ENCODE results near the gene FLRT3. TPM values are rescaled to one million over a fixed set of nuclear protein-coding genes. Genes with fewer than 3 reads are reported as not detected.

The FLRT3 gene
- total and polyA plus RNA-seq, 2 experiments from 2014 or later = 0.17 to 0.45 TPM

DNA sequence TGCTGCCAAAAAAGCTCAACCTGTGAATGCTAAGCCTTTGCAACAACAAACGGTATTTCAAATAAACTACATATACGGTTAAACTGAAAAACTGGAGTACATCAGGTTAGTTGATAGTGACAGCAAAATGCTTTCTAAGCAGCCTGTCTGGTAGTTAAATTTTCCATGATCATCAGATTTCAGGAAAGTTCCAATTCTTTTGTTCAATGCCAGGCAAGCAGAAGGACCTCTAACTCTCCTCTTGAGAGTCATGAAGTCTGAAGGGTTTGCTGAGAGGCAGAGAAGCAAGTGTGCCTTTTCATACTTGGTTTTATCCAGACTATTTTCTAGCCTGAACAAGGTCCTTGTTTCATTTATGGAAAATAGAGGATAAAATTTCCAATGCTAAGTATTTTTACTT, 4.5 kb downstream of the FLRT3 start:
- H3K4me1 ChIP-seq (ENCODE audit: insufficient read depth) = peaks cover 21% of the 10 kb centered on the region
- H4K20me1 ChIP-seq (replicated peaks; ENCODE audit: insufficient read depth) = no peaks in the 10 kb centered on the region
- no peak for ATAC-seq
- peaks cover 36% of the 10 kb centered on the region for H3K27me3 ChIP-seq (ENCODE audit: insufficient read depth)
- H3K27ac ChIP-seq (ENCODE audit: low read depth) = no peak overlapping the region
- H3K4me3 Mint-ChIP-seq = no peak overlapping the region
- no peak overlapping the region for H3K27ac Mint-ChIP-seq
- H3K36me3 Mint-ChIP-seq (ENCODE audit: low read depth) = no peaks in the 10 kb centered on the region
- no peaks in the 10 kb centered on the region for H3F3A ChIP-seq (replicated peaks; ENCODE audit: low read depth)
- TF ChIP-seq STAT1 (IDR thresholded peaks at IDR 0.05; ENCODE audit: unreplicated experiment) = no peak
- TF ChIP-seq NANOG (IDR thresholded peaks at IDR 0.05; ENCODE audit: borderline replicate concordance) = no peak
- no peak for TF ChIP-seq EZH2phosphoT487 (IDR thresholded peaks at IDR 0.05; ENCODE audit: unreplicated experiment)
- TF ChIP-seq, protein P1, sequence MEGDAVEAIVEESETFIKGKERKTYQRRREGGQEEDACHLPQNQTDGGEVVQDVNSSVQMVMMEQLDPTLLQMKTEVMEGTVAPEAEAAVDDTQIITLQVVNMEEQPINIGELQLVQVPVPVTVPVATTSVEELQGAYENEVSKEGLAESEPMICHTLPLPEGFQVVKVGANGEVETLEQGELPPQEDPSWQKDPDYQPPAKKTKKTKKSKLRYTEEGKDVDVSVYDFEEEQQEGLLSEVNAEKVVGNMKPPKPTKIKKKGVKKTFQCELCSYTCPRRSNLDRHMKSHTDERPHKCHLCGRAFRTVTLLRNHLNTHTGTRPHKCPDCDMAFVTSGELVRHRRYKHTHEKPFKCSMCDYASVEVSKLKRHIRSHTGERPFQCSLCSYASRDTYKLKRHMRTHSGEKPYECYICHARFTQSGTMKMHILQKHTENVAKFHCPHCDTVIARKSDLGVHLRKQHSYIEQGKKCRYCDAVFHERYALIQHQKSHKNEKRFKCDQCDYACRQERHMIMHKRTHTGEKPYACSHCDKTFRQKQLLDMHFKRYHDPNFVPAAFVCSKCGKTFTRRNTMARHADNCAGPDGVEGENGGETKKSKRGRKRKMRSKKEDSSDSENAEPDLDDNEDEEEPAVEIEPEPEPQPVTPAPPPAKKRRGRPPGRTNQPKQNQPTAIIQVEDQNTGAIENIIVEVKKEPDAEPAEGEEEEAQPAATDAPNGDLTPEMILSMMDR (conservative IDR thresholded peaks at IDR 0.05; ENCODE audit: low read depth in 2 of 2) = no peak
- TF ChIP-seq, protein P2, sequence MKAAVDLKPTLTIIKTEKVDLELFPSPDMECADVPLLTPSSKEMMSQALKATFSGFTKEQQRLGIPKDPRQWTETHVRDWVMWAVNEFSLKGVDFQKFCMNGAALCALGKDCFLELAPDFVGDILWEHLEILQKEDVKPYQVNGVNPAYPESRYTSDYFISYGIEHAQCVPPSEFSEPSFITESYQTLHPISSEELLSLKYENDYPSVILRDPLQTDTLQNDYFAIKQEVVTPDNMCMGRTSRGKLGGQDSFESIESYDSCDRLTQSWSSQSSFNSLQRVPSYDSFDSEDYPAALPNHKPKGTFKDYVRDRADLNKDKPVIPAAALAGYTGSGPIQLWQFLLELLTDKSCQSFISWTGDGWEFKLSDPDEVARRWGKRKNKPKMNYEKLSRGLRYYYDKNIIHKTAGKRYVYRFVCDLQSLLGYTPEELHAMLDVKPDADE (IDR thresholded peaks at IDR 0.05) = no peak
- TF ChIP-seq ZNF331 (CRISPR knock-in tag; IDR thresholded peaks at IDR 0.05; ENCODE audit: low read depth) = no peak
- TF ChIP-seq, protein P3, sequence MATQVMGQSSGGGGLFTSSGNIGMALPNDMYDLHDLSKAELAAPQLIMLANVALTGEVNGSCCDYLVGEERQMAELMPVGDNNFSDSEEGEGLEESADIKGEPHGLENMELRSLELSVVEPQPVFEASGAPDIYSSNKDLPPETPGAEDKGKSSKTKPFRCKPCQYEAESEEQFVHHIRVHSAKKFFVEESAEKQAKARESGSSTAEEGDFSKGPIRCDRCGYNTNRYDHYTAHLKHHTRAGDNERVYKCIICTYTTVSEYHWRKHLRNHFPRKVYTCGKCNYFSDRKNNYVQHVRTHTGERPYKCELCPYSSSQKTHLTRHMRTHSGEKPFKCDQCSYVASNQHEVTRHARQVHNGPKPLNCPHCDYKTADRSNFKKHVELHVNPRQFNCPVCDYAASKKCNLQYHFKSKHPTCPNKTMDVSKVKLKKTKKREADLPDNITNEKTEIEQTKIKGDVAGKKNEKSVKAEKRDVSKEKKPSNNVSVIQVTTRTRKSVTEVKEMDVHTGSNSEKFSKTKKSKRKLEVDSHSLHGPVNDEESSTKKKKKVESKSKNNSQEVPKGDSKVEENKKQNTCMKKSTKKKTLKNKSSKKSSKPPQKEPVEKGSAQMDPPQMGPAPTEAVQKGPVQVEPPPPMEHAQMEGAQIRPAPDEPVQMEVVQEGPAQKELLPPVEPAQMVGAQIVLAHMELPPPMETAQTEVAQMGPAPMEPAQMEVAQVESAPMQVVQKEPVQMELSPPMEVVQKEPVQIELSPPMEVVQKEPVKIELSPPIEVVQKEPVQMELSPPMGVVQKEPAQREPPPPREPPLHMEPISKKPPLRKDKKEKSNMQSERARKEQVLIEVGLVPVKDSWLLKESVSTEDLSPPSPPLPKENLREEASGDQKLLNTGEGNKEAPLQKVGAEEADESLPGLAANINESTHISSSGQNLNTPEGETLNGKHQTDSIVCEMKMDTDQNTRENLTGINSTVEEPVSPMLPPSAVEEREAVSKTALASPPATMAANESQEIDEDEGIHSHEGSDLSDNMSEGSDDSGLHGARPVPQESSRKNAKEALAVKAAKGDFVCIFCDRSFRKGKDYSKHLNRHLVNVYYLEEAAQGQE (IDR thresholded peaks at IDR 0.05; ENCODE audit: unreplicated experiment) = no peak
- no peak for TF ChIP-seq ZNF114 (CRISPR knock-in tag; IDR thresholded peaks at IDR 0.05)
- no peak for TF ChIP-seq EZH2 (IDR thresholded peaks at IDR 0.05; ENCODE audit: low read depth, unreplicated experiment)
- TF ChIP-seq, protein P4, sequence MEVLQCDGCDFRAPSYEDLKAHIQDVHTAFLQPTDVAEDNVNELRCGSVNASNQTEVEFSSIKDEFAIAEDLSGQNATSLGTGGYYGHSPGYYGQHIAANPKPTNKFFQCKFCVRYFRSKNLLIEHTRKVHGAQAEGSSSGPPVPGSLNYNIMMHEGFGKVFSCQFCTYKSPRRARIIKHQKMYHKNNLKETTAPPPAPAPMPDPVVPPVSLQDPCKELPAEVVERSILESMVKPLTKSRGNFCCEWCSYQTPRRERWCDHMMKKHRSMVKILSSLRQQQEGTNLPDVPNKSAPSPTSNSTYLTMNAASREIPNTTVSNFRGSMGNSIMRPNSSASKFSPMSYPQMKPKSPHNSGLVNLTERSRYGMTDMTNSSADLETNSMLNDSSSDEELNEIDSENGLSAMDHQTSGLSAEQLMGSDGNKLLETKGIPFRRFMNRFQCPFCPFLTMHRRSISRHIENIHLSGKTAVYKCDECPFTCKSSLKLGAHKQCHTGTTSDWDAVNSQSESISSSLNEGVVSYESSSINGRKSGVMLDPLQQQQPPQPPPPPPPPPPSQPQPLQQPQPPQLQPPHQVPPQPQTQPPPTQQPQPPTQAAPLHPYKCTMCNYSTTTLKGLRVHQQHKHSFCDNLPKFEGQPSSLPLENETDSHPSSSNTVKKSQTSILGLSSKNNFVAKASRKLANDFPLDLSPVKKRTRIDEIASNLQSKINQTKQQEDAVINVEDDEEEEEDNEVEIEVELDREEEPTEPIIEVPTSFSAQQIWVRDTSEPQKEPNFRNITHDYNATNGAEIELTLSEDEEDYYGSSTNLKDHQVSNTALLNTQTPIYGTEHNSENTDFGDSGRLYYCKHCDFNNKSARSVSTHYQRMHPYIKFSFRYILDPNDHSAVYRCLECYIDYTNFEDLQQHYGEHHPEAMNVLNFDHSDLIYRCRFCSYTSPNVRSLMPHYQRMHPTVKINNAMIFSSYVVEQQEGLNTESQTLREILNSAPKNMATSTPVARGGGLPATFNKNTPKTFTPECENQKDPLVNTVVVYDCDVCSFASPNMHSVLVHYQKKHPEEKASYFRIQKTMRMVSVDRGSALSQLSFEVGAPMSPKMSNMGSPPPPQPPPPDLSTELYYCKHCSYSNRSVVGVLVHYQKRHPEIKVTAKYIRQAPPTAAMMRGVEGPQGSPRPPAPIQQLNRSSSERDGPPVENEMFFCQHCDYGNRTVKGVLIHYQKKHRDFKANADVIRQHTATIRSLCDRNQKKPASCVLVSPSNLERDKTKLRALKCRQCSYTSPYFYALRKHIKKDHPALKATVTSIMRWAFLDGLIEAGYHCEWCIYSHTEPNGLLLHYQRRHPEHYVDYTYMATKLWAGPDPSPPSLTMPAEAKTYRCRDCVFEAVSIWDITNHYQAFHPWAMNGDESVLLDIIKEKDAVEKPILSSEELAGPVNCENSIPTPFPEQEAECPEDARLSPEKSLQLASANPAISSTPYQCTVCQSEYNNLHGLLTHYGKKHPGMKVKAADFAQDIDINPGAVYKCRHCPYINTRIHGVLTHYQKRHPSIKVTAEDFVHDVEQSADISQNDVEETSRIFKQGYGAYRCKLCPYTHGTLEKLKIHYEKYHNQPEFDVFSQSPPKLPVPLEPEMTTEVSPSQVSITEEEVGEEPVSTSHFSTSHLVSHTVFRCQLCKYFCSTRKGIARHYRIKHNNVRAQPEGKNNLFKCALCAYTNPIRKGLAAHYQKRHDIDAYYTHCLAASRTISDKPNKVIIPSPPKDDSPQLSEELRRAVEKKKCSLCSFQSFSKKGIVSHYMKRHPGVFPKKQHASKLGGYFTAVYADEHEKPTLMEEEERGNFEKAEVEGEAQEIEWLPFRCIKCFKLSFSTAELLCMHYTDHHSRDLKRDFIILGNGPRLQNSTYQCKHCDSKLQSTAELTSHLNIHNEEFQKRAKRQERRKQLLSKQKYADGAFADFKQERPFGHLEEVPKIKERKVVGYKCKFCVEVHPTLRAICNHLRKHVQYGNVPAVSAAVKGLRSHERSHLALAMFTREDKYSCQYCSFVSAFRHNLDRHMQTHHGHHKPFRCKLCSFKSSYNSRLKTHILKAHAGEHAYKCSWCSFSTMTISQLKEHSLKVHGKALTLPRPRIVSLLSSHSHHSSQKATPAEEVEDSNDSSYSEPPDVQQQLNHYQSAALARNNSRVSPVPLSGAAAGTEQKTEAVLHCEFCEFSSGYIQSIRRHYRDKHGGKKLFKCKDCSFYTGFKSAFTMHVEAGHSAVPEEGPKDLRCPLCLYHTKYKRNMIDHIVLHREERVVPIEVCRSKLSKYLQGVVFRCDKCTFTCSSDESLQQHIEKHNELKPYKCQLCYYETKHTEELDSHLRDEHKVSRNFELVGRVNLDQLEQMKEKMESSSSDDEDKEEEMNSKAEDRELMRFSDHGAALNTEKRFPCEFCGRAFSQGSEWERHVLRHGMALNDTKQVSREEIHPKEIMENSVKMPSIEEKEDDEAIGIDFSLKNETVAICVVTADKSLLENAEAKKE (CRISPR knock-in tag; IDR thresholded peaks at IDR 0.05) = no peak
- no peak for TF ChIP-seq JUNB (IDR thresholded peaks at IDR 0.05; ENCODE audit: unreplicated experiment)
- no peak for TF ChIP-seq POLR2AphosphoS5 (IDR thresholded peaks at IDR 0.05; ENCODE audit: low read depth)
- TF ChIP-seq CREB1 (CRISPR knock-in tag; IDR thresholded peaks at IDR 0.05; ENCODE audit: low read depth) = no peak
- no peaks in the 10 kb centered on the region for H3K79me2 ChIP-seq (replicated peaks; ENCODE audit: insufficient read depth)
- H3K36me3 ChIP-seq (ENCODE audit: insufficient read depth) = no peaks in the 10 kb centered on the region
- no peak overlapping the region for H3K4me2 ChIP-seq
- H3K4me1 Mint-ChIP-seq = peaks cover 40% of the 10 kb centered on the region
- H3K4me3 ChIP-seq = no peak overlapping the region
- no peaks in the 10 kb centered on the region for H3K9me3 Mint-ChIP-seq
- no peak for DNase-seq (ENCODE audit: low spot score)
- no peaks in the 10 kb centered on the region for H3K9me2 ChIP-seq (ENCODE audit: insufficient read depth)
- H3K27me3 Mint-ChIP-seq (ENCODE audit: insufficient read depth, low read depth, poor library complexity) = no peaks in the 10 kb centered on the region
- H2AFZ ChIP-seq = no peak overlapping the region
